ENCODE measurements around the gene DEFB131B.

DEFB131B gene

GRCh38 chr11:71914617-71915189 is 36.5 kb downstream of the DEFB131B start:
- Mint-ChIP-seq H3K36me3 (ENCODE audit: insufficient read depth) (peaks cover 32% of the 10 kb centered on the region), H3K9me3 (no peaks in the 10 kb centered on the region), H3K27me3 (no peaks in the 10 kb centered on the region), H3K27ac (ENCODE audit: low read depth) (no peak overlapping the region), H3K4me1 (no peaks in the 10 kb centered on the region), H3K4me3 (no peak overlapping the region)
- DNase-seq (ENCODE audit: low spot score in 2 of 2) (no peak), ATAC-seq (replicated peaks; ENCODE audit: extremely low read depth, poor library complexity, severe bottlenecking) (no peak)

GRCh38 chr11:71917646-71918140 is 39.4 kb downstream of the DEFB131B start:
- no peaks in the 10 kb centered on the region for H3K4me1 Mint-ChIP-seq
- DNase-seq (ENCODE audit: low spot score in 2 of 2): no peak
- H3K27ac Mint-ChIP-seq (ENCODE audit: low read depth): no peak overlapping the region
- no peak overlapping the region for H3K4me3 Mint-ChIP-seq
- H3K9me3 Mint-ChIP-seq: no peaks in the 10 kb centered on the region
- ATAC-seq (replicated peaks; ENCODE audit: extremely low read depth, poor library complexity, severe bottlenecking): no peak
- no peaks in the 10 kb centered on the region for H3K27me3 Mint-ChIP-seq
- peaks cover 32% of the 10 kb centered on the region for H3K36me3 Mint-ChIP-seq (ENCODE audit: insufficient read depth)

- H3K4me1 Mint-ChIP-seq: peaks cover 50% of the 10 kb centered on the region
- peak; percentile 86 for ATAC-seq (replicated peaks; ENCODE audit: extremely low read depth, poor library complexity, severe bottlenecking)
- peak within 1 kb of the TSS; percentile 91 for H3K4me3 Mint-ChIP-seq
Observed at GRCh38 chr11:71927820-71928736, 49.8 kb downstream of the DEFB131B start, which contains the start of gene XNDC1N. TSS of gene XNDC1N (minus strand) at chr11:71928594. CDS start at chr11:71923353, 5,241 bp downstream.

GRCh38 chr11:71928737-71929443 is 50.6 kb downstream of the DEFB131B start, which contains the start of gene RNF121:
TSS of gene RNF121 (plus strand) at chr11:71929046. CDS start at chr11:71929062, 16 bp downstream.
- Mint-ChIP-seq H3K27ac (ENCODE audit: low read depth) (peak within 1 kb of the TSS; percentile 95), H3K4me3 (peak within 1 kb of the TSS; percentile 91), H3K36me3 (ENCODE audit: insufficient read depth) (peaks cover 20% of the 10 kb centered on the region), H3K9me3 (no peaks in the 10 kb centered on the region), H3K27me3 (no peaks in the 10 kb centered on the region), H3K4me1 (peaks cover 54% of the 10 kb centered on the region)
- DNase-seq (ENCODE audit: low spot score in 2 of 2) (peak; percentile 95 to 96), ATAC-seq (replicated peaks; ENCODE audit: extremely low read depth, poor library complexity, severe bottlenecking) (peak; percentile 85)

More at GRCh38 chr11:71927820-71928736, 49.8 kb downstream of the DEFB131B start, which contains the start of gene XNDC1N:
- Mint-ChIP-seq H3K9me3 (no peaks in the 10 kb centered on the region), H3K27me3 (no peaks in the 10 kb centered on the region), H3K27ac (ENCODE audit: low read depth) (peak within 1 kb of the TSS; percentile 95), H3K36me3 (ENCODE audit: insufficient read depth) (peaks cover 20% of the 10 kb centered on the region)
- peak in 1 of 2 donors; percentile 60 for DNase-seq (ENCODE audit: low spot score in 2 of 2)

- DNase-seq (ENCODE audit: low spot score in 2 of 2) (no peak), ATAC-seq (replicated peaks; ENCODE audit: extremely low read depth, poor library complexity, severe bottlenecking) (no peak)
- H3K36me3 Mint-ChIP-seq (ENCODE audit: insufficient read depth): peaks cover 20% of the 10 kb centered on the region
- peaks cover 60% of the 10 kb centered on the region for H3K4me1 Mint-ChIP-seq
- H3K9me3 Mint-ChIP-seq: no peaks in the 10 kb centered on the region
- H3K27me3 Mint-ChIP-seq: no peaks in the 10 kb centered on the region
- peak overlapping the region; percentile 95 for H3K27ac Mint-ChIP-seq (ENCODE audit: low read depth)
- H3K4me3 Mint-ChIP-seq: peak overlapping the region; percentile 91
Observed at GRCh38 chr11:71929491-71929890, 51.2 kb downstream of the DEFB131B start.

DNA sequence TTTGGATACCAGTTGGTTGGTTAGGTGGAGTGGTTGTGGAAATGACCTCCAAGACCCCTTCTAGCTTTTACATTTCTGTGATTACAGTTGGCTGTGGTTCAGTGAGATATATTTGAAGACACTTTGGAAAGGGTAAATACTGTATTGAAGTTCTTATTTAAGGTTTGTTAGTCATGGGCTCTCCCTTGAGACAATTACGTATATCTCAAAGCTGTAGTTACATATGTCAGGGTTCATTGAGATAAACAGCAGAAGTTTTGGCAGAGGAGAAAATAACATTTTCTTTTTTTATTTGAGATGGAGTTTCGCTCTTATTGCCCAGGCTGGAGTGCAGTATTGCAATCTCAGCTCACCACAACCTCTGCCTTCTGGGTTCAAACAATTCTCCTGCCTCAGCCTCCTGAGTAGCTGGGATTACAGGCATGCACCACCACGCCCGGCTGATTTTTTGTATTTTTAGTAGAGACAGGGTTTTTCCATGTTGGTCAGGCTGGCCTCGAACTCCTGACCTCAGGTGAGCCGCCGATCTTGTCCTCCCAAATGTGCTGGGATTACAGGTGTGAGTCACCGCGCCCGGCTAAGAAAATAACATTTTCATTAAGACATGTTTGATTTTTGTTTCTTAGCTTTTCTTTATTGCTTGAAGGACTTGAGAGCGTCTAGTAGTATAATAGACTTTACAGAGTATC is 52.4 kb downstream of the DEFB131B start:
- Mint-ChIP-seq H3K4me1 (peaks cover 62% of the 10 kb centered on the region), H3K36me3 (ENCODE audit: insufficient read depth) (peaks cover 16% of the 10 kb centered on the region), H3K27ac (ENCODE audit: low read depth) (no peak overlapping the region), H3K4me3 (peak overlapping the region; percentile 91), H3K9me3 (no peaks in the 10 kb centered on the region), H3K27me3 (no peaks in the 10 kb centered on the region)
- DNase-seq (ENCODE audit: low spot score in 2 of 2) (no peak), ATAC-seq (replicated peaks; ENCODE audit: extremely low read depth, poor library complexity, severe bottlenecking) (no peak)

DNA sequence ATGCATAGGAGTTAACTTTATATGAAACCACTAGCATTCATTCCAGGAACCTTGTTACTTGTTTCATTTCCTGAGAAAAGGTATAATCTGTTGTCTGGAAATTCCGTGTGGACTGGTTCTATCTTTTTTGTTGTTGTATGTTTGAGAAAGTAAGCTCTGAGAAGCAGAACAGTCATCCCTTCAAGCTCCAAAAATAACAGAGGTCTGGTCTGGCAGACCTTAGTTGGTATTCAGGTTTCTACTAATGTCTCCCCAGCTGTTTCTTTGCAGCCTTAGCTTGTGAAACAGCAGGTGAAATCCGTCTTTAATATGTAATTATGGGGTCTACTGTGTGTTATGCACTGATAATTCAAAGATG is 53.0 kb downstream of the DEFB131B start:
- Mint-ChIP-seq H3K27me3 (no peaks in the 10 kb centered on the region), H3K4me1 (peaks cover 62% of the 10 kb centered on the region), H3K36me3 (ENCODE audit: insufficient read depth) (peaks cover 14% of the 10 kb centered on the region), H3K27ac (ENCODE audit: low read depth) (no peak overlapping the region), H3K9me3 (no peaks in the 10 kb centered on the region), H3K4me3 (no peak overlapping the region)
- DNase-seq (ENCODE audit: low spot score in 2 of 2) (no peak), ATAC-seq (replicated peaks; ENCODE audit: extremely low read depth, poor library complexity, severe bottlenecking) (no peak)

- Mint-ChIP-seq H3K27ac (ENCODE audit: low read depth) (peak overlapping the region; percentile 22), H3K27me3 (no peaks in the 10 kb centered on the region), H3K36me3 (ENCODE audit: insufficient read depth) (peaks cover 12% of the 10 kb centered on the region), H3K9me3 (no peaks in the 10 kb centered on the region), H3K4me3 (no peak overlapping the region), H3K4me1 (peaks cover 54% of the 10 kb centered on the region)
- DNase-seq (ENCODE audit: low spot score in 2 of 2): no peak
- no peak for ATAC-seq (replicated peaks; ENCODE audit: extremely low read depth, poor library complexity, severe bottlenecking)
Observed at GRCh38 chr11:71933141-71933933, 55.1 kb downstream of the DEFB131B start.

All from central memory CD8-positive, alpha-beta T cell (primary cell).